Gastrocnemius medialis (tissue), 4 donors: Measurements from ENCODE around the gene SEPTIN3. TPM values are rescaled to one million over a fixed set of nuclear protein-coding genes. Genes with fewer than 3 reads are reported as not detected.

Source experiments
- ATAC-seq, 2 donors: fragments of 150-250 bp; one replicate each; pipeline ENCODE4 v1.9.1; 2016
- DNase-seq, 2 donors: peaks; one replicate each; pipeline ENCODE4 v3.0.0-alpha.2; 2019
- H3K27ac ChIP-seq, 4 donors: fragments of 200-600 bp; sonication (generic); 1 replicate in 1 of 4; 2 replicates in 3 of 4; pipeline ENCODE4 v1.5.1; 2016 to 2018; ENCODE audit warnings: mild to moderate bottlenecking in 2 of 4, moderate library complexity in 1 of 4
- H3K27me3 ChIP-seq, 3 donors: fragments of 200-600 bp; sonication (generic) in 2 of 3; 1 replicate in 1 of 3; 2 replicates in 2 of 3; pipeline versions ENCODE4 v1.5.1 to v1.6.0; 2016 to 2019; ENCODE audit warnings: mild to moderate bottlenecking in 1 of 3, moderate library complexity in 1 of 3
- H3K36me3 ChIP-seq, 2 donors: fragments of 200-600 bp; sonication (generic) in 1 of 2; one replicate each; pipeline ENCODE4 v1.5.1; 2017 to 2018
- H3K4me1 ChIP-seq, 2 donors: fragments of 200-600 bp; sonication (generic) in 1 of 2; one replicate each; pipeline ENCODE4 v1.5.1; 2016 to 2017; ENCODE audit warnings: mild to moderate bottlenecking in 2 of 2
- H3K4me3 ChIP-seq, 4 donors: fragments of 200-600 bp; sonication (generic) in 3 of 4; 1 replicate in 1 of 4; 2 replicates in 3 of 4; pipeline ENCODE4 v1.5.1; 2016 to 2019; ENCODE audit warnings: mild to moderate bottlenecking in 2 of 4
- H3K9me3 ChIP-seq, 3 donors: fragments of 200-600 bp; sonication (generic) in 2 of 3; 1 replicate in 1 of 3; 2 replicates in 2 of 3; pipeline ENCODE4 v1.5.1; 2016 to 2019
- CTCF ChIP-seq, 5 experiments: fragments of 450-650 bp in 3 of 5; fragments of 200-600 bp in 2 of 5; sonication (generic) in 2 of 5; IDR thresholded peaks in 4 of 5; conservative IDR thresholded peaks in 1 of 5; 1 replicate in 4 of 5; 2 replicates in 1 of 5; pipeline ENCODE4 v1.5.1; 2016 to 2019; ENCODE audit warnings: antibody characterized with exemption in 5 of 5, mild to moderate bottlenecking in 3 of 5, moderate library complexity in 3 of 5
- POLR2A ChIP-seq, 2 donors: fragments of 450-650 bp; IDR thresholded peaks; one replicate each; pipeline ENCODE4 v1.6.1; 2017; ENCODE audit warnings: antibody characterized with exemption in 2 of 2, mild to moderate bottlenecking in 2 of 2, moderate library complexity in 2 of 2
- in situ Hi-C, 4 donors: fragments of 200-750 bp; cut with MboI; loops; one replicate each; pipeline versions ENCODE4 v1.15.0 to v1.8.0; 2017; ENCODE audit warnings: low sequenced_read_pairs in 4 of 4
- intact Hi-C: fragments of 100-400 bp; cut with DNase I; formaldehyde crosslinking; loops from one replicate; pipeline ENCODE4 v1.15.1; 2023; ENCODE audit warnings: low total_unique reads
- total RNA-seq, 4 donors: library from RNA; depleted of rRNA; stranded (reverse); fragments of >200 nt; gene quantifications; one replicate each; pipeline versions ENCODE4 v1.1.0 to v1.2.3, GENCODE V29; 2016

SEPTIN3 gene
- total RNA-seq, 4 donors from 2014 or later = 0.18 TPM; not detected in 3

- DNase-seq = no peak
- Histone ChIP-seq H3K4me1 (peaks cover 10 to 11% of the 10 kb centered on the region in 2 donors), H3K4me3 (no peak overlapping the region), H3K9me3 (no peaks in the 10 kb centered on the region), H3K27ac (no peak overlapping the region), H3K36me3 (no peaks in the 10 kb centered on the region), H3K27me3 (peaks cover 8 to 19% (median 9%) of the 10 kb centered on the region in 3 donors)
- ATAC-seq = no peak
- intact Hi-C loops = no loop called here
- in situ Hi-C loops = no loop called here
- TF ChIP-seq CTCF (IDR thresholded peaks at IDR 0.05 in 4 of 5, conservative IDR thresholded peaks at IDR 0.05 in 1 of 5) = no peak
- TF ChIP-seq POLR2A (IDR thresholded peaks at IDR 0.05) = no peak
Measured at GRCh38 chr22:41923595-41924276, 45.5 kb upstream of the SEPTIN3 start.

GRCh38 chr22:41925783-41926460, 43.3 kb upstream of the SEPTIN3 start:
- Histone ChIP-seq H3K27me3 (peaks cover 0 to 7% (median 0%) of the 10 kb centered on the region in 3 donors), H3K36me3 (no peaks in the 10 kb centered on the region), H3K27ac (no peak overlapping the region), H3K9me3 (no peaks in the 10 kb centered on the region), H3K4me3 (peak overlapping the region; percentile 46 to 62 (median 54)), H3K4me1 (no peaks in the 10 kb centered on the region)
- peak; percentile 78 to 84 for ATAC-seq
- intact Hi-C loops (no loop called here), in situ Hi-C loops (no loop called here)
- peak; percentile 52 to 70 for DNase-seq
- TF ChIP-seq CTCF (IDR thresholded peaks at IDR 0.05 in 4 of 5, conservative IDR thresholded peaks at IDR 0.05 in 1 of 5) (peak; percentile 63 to 92 (median 78)), POLR2A (IDR thresholded peaks at IDR 0.05) (no peak)

GRCh38 chr22:41927813-41928212, 41.4 kb upstream of the SEPTIN3 start:
- TF ChIP-seq POLR2A (IDR thresholded peaks at IDR 0.05) (no peak), CTCF (IDR thresholded peaks at IDR 0.05 in 4 of 5, conservative IDR thresholded peaks at IDR 0.05 in 1 of 5) (no peak)
- H3K9me3 ChIP-seq = no peaks in the 10 kb centered on the region
- H3K4me1 ChIP-seq = no peaks in the 10 kb centered on the region
- in situ Hi-C loops (no loop called here), intact Hi-C loops (no loop called here)
- no peak for ATAC-seq
- no peak overlapping the region for H3K27ac ChIP-seq
- no peak overlapping the region for H3K4me3 ChIP-seq
- peaks cover 0 to 7% (median 0%) of the 10 kb centered on the region in 3 donors for H3K27me3 ChIP-seq
- H3K36me3 ChIP-seq = no peaks in the 10 kb centered on the region
- DNase-seq = no peak

GRCh38 chr22:41928593-41929417, 40.4 kb upstream of the SEPTIN3 start:
- TF ChIP-seq POLR2A (IDR thresholded peaks at IDR 0.05) = no peak
- in situ Hi-C loops = no loop called here
- no peaks in the 10 kb centered on the region for H3K9me3 ChIP-seq
- H3K27me3 ChIP-seq = peaks cover 0 to 7% (median 0%) of the 10 kb centered on the region in 3 donors
- H3K4me3 ChIP-seq = no peak overlapping the region
- no peaks in the 10 kb centered on the region for H3K4me1 ChIP-seq
- DNase-seq = no peak
- intact Hi-C loops = no loop called here
- H3K27ac ChIP-seq = peak overlapping the region in 1 of 4 donors; percentile 47
- no peaks in the 10 kb centered on the region for H3K36me3 ChIP-seq
- no peak for ATAC-seq
